IMR-90 (cell line): ENCODE measurements around the gene SLC22A7. TPM values are rescaled to one million over a fixed set of nuclear protein-coding genes. Genes with fewer than 3 reads are reported as not detected.
A peak's percentile ranks its signal among the peaks of the same experiment; 100 is the strongest.

Experiments used
- ATAC-seq: fragments of 200-7000 bp; cut with Tn5 transposase; 2 replicates; pipeline ENCODE4 v1.9.1; 2020; ENCODE audit warnings: low read depth, mild to moderate bottlenecking, moderate library complexity
- BruUV-seq: library from RNA; stranded (reverse); fragments of 400-500 nt; replicated peaks from 2 replicates; lab custom pipeline; 2021; lab: Mats Ljungman, UMichigan
- CTCF ChIA-PET: fragments of 300-600 bp; formaldehyde crosslinking; extraction: SDS; loops from one replicate; lab custom pipeline; 2021; ENCODE audit warnings: antibody characterized with exemption; lab: Yijun Ruan, JAX
- POLR2A ChIA-PET: fragments of 300-600 bp; sonication (Branson Sonifier 250); formaldehyde crosslinking; loops from one replicate; lab custom pipeline; 2022; ENCODE audit warnings: antibody characterized with exemption; ENCODE audit not compliant: unreplicated experiment; lab: Charles Lee
- DNase-seq: peaks from one replicate; pipeline ENCODE4 v3.0.0; 2013
- H2AFZ ChIP-seq: replicated peaks from 2 replicates; pipeline ENCODE3; 2013; ENCODE audit warnings: low read length, mild to moderate bottlenecking; ENCODE audit not compliant: poor library complexity
- H2AK5ac ChIP-seq: 2 replicates; pipeline ENCODE4 v1.6.1; 2013; ENCODE audit warnings: low read depth, low read length, inconsistent platforms
- H2AK9ac ChIP-seq: replicated peaks from 2 replicates; pipeline ENCODE3; 2013; ENCODE audit warnings: mild to moderate bottlenecking, low read depth, low read length, moderate library complexity; ENCODE audit not compliant: poor library complexity
- H2BK120ac ChIP-seq: 2 replicates; pipeline ENCODE4 v1.6.1; 2013; ENCODE audit warnings: low read depth, low read length, inconsistent platforms
- H2BK15ac ChIP-seq: 3 replicates; pipeline ENCODE4 v1.6.1; 2013; ENCODE audit warnings: low read depth, low read length, inconsistent platforms
- H2BK20ac ChIP-seq: 2 replicates; pipeline ENCODE4 v1.6.1; 2013; ENCODE audit warnings: low read depth, mild to moderate bottlenecking, inconsistent platforms, low read length, moderate library complexity
- H2BK5ac ChIP-seq: 2 replicates; pipeline ENCODE4 v1.6.1; 2013; ENCODE audit warnings: mild to moderate bottlenecking, low read depth, low read length, inconsistent platforms; ENCODE audit not compliant: poor library complexity, severe bottlenecking
- H3K14ac ChIP-seq: replicated peaks from 2 replicates; pipeline ENCODE4 v1.6.1; 2013; ENCODE audit warnings: low read depth, low read length, inconsistent platforms
- H3K18ac ChIP-seq: 2 replicates; pipeline ENCODE4 v1.6.1; 2013; ENCODE audit warnings: low read depth, low read length, control low read depth
- H3K23ac ChIP-seq: 2 replicates; pipeline ENCODE4 v1.6.1; 2013; ENCODE audit warnings: low read depth, low read length, inconsistent platforms
- H3K27ac ChIP-seq: 2 replicates; pipeline ENCODE4 v1.5.1; 2013; ENCODE audit warnings: mild to moderate bottlenecking, control low read depth, low read length; ENCODE audit not compliant: insufficient read depth
- H3K27me3 ChIP-seq: 2 replicates; pipeline ENCODE4 v1.6.1; 2013; ENCODE audit warnings: low read length; ENCODE audit not compliant: control insufficient read depth, insufficient read depth
- H3K36me3 ChIP-seq: 2 replicates; pipeline ENCODE4 v1.6.1; 2013; ENCODE audit warnings: low read length, mixed read lengths; ENCODE audit not compliant: control insufficient read depth, insufficient read depth
- H3K4ac ChIP-seq: 2 replicates; pipeline ENCODE4 v1.6.1; 2013; ENCODE audit warnings: low read depth, low read length, inconsistent platforms
- H3K4me1 ChIP-seq: 2 replicates; pipeline ENCODE4 v1.6.1; 2013; ENCODE audit warnings: low read length, mixed read lengths; ENCODE audit not compliant: control insufficient read depth, insufficient read depth
- H3K4me2 ChIP-seq: 2 replicates; pipeline ENCODE4 v1.6.1; 2013; ENCODE audit warnings: low read depth, mild to moderate bottlenecking, control low read depth, low read length, moderate library complexity
- H3K4me3 ChIP-seq: 2 replicates; pipeline ENCODE4 v1.5.1; 2013; ENCODE audit warnings: low read depth, mild to moderate bottlenecking, control low read depth, low read length, moderate library complexity; ENCODE audit not compliant: insufficient read depth
- H3K56ac ChIP-seq: 2 replicates; pipeline ENCODE4 v1.6.1; 2013; ENCODE audit warnings: low read length, inconsistent platforms; ENCODE audit not compliant: insufficient read depth; ENCODE audit errors: extremely low read depth
- H3K79me1 ChIP-seq, 2 experiments: 2 replicates each; pipeline ENCODE4 v1.6.1; 2013; ENCODE audit warnings: low read length in 2 of 2, inconsistent platforms in 1 of 2, low read depth in 1 of 2
- H3K9ac ChIP-seq: 2 replicates; pipeline ENCODE4 v1.6.1; 2013; ENCODE audit warnings: low read depth, low read length, control low read depth
- H3K9me1 ChIP-seq: 2 replicates; pipeline ENCODE4 v1.6.1; 2013; ENCODE audit warnings: low read length, inconsistent platforms; ENCODE audit not compliant: insufficient read depth
- H3K9me3 ChIP-seq: 2 replicates; pipeline ENCODE4 v1.6.1; 2013; ENCODE audit warnings: low read length; ENCODE audit not compliant: control insufficient read depth, insufficient read depth
- H4K20me1 ChIP-seq: 2 replicates; pipeline ENCODE4 v1.6.1; 2013; ENCODE audit warnings: low read length, inconsistent platforms; ENCODE audit not compliant: insufficient read depth
- H4K5ac ChIP-seq: 2 replicates; pipeline ENCODE4 v1.6.1; 2013; ENCODE audit warnings: mild to moderate bottlenecking, low read depth, low read length, control low read depth
- H4K8ac ChIP-seq, 2 experiments: 2 replicates each; pipeline ENCODE4 v1.6.1; 2013; ENCODE audit warnings: low read depth in 2 of 2, low read length in 2 of 2, control low read depth in 1 of 2, inconsistent platforms in 1 of 2
- H4K91ac ChIP-seq: 2 replicates; pipeline ENCODE4 v1.6.1; 2013; ENCODE audit warnings: low read depth, low read length, inconsistent platforms; ENCODE audit not compliant: insufficient read depth
- BHLHE40 ChIP-seq: fragments of 150-350 bp; IDR thresholded peaks from 2 replicates; pipeline ENCODE4 v1.6.1; 2016; ENCODE audit warnings: mild to moderate bottlenecking, low read depth, low read length
- CEBPB ChIP-seq: IDR thresholded peaks from 2 replicates; pipeline ENCODE4 v1.6.1; 2012; ENCODE audit warnings: low read depth, low read length, improper control_type of control experiment
- CHD1 ChIP-seq: IDR thresholded peaks from 2 replicates; pipeline ENCODE4 v1.6.1; 2012; ENCODE audit warnings: low read depth, low read length, improper control_type of control experiment
- CTCF ChIP-seq: conservative IDR thresholded peaks from 2 replicates; pipeline ENCODE4 v1.5.1; 2012; ENCODE audit warnings: mild to moderate bottlenecking, low read depth, low read length, improper control_type of control experiment
- ELK1 ChIP-seq: fragments of 150-350 bp; IDR thresholded peaks from 2 replicates; pipeline ENCODE4 v1.6.1; 2016; ENCODE audit warnings: low read depth, mild to moderate bottlenecking, low read length, moderate library complexity, borderline replicate concordance
- FOS ChIP-seq: fragments of 150-350 bp; IDR thresholded peaks from 2 replicates; pipeline ENCODE4 v1.6.1; 2016; ENCODE audit warnings: low read depth, low read length
- MAFK ChIP-seq: IDR thresholded peaks from 2 replicates; pipeline ENCODE4 v1.6.1; 2012; ENCODE audit warnings: low read depth, low read length, improper control_type of control experiment
- MAZ ChIP-seq: IDR thresholded peaks from 2 replicates; pipeline ENCODE4 v1.6.1; 2012; ENCODE audit warnings: low read depth, mild to moderate bottlenecking, low read length, improper control_type of control experiment, moderate library complexity, borderline replicate concordance
- MXI1 ChIP-seq: IDR thresholded peaks from 2 replicates; pipeline ENCODE4 v1.6.1; 2012; ENCODE audit warnings: low read depth, mild to moderate bottlenecking, low read length, moderate library complexity, borderline replicate concordance
- NFE2L2 ChIP-seq: fragments of 150-350 bp; IDR thresholded peaks from 2 replicates; pipeline ENCODE4 v1.6.1; 2016; ENCODE audit warnings: low read depth, mild to moderate bottlenecking, low read length
- POLR2A ChIP-seq: IDR thresholded peaks from 2 replicates; pipeline ENCODE4 v1.6.1; 2012; ENCODE audit warnings: mild to moderate bottlenecking, low read depth, low read length
- RAD21 ChIP-seq: IDR thresholded peaks from 2 replicates; pipeline ENCODE4 v1.6.1; 2012; ENCODE audit warnings: low read length, improper control_type of control experiment
- RCOR1 ChIP-seq: IDR thresholded peaks from 2 replicates; pipeline ENCODE4 v1.6.1; 2012; ENCODE audit warnings: mild to moderate bottlenecking, low read length, improper control_type of control experiment; ENCODE audit not compliant: insufficient replicate concordance
- RFX5 ChIP-seq: IDR thresholded peaks from 2 replicates; pipeline ENCODE4 v1.8.0; 2012; ENCODE audit warnings: low read depth, mild to moderate bottlenecking, low read length, moderate library complexity
- SMC3 ChIP-seq: fragments of 150-350 bp; IDR thresholded peaks from 2 replicates; pipeline ENCODE4 v1.6.1; 2016; ENCODE audit warnings: low read depth, mild to moderate bottlenecking, antibody characterized with exemption, low read length, moderate library complexity
- USF2 ChIP-seq: fragments of 150-350 bp; IDR thresholded peaks from 2 replicates; pipeline ENCODE4 v1.6.1; 2017; ENCODE audit warnings: mild to moderate bottlenecking, antibody characterized with exemption, low read length, low read depth
- whole genome bisulfite sequencing, 2 experiments: methylation state at CpG; one replicate each; pipeline versions ENCODE4 v1.1.5 to v1.1.7; 2013; ENCODE audit warnings: missing lambda C conversion rate in 2 of 2; ENCODE audit not compliant: insufficient read length in 1 of 2; ENCODE audit errors: extremely low coverage in 2 of 2; 5-methylcytosine and 5-hydroxymethylcytosine counted together
- dilution Hi-C: fragments of 300-500 bp; cut with HindIII; formaldehyde crosslinking; loops from one replicate; pipeline ENCODE4 v1.14.3; 2018; ENCODE audit warnings: low sequenced_read_pairs; ENCODE audit not compliant: unreplicated experiment
- in situ Hi-C: fragments of 300-500 bp; cut with MboI; formaldehyde crosslinking; loops from 3 replicates; pipeline ENCODE4 v1.14.3; 2019; ENCODE audit warnings: low sequenced_read_pairs, inconsistent platforms, mixed read lengths
- intact Hi-C: fragments of 100-400 bp; cut with micrococcal nuclease; formaldehyde crosslinking; loops from 2 replicates; pipeline ENCODE4 v1.10.0; 2022
- polyA plus RNA-seq, 3 experiments: library from polyadenylated mRNA; depleted of rRNA; stranded (reverse); fragments of >200 nt; gene quantifications; 2 replicates each; pipeline ENCODE4 v1.2.3, GENCODE V29; 2012; ENCODE audit warnings: low replicate concordance in 1 of 3
- total RNA-seq: library from RNA; depleted of rRNA; stranded (reverse); fragments of >200 nt; gene quantifications from 2 replicates; pipeline ENCODE4 v1.2.3, GENCODE V29; 2012

The SLC22A7 gene
- total and polyA plus RNA-seq, 2 of the 4 experiments (the other 2 are of a cell fraction), result not detected

GRCh38 chr6:43294536-43294935 is 3.5 kb upstream of the SLC22A7 start:
- Histone ChIP-seq H3K14ac (no peak overlapping the region), H2AFZ (peak overlapping the region; percentile 58)

More at GRCh38 chr6:43294536-43294935, 3.5 kb upstream of the SLC22A7 start:
- dilution Hi-C loops (no loop called here), in situ Hi-C loops (no loop called here), intact Hi-C loops (no loop called here)
- ATAC-seq (no peak), DNase-seq (no peak)
- H4K5ac ChIP-seq, result no peak overlapping the region
- H3K18ac ChIP-seq, result no peak overlapping the region
- H3K27me3 ChIP-seq, result peaks cover 47% of the 10 kb centered on the region
- H3K36me3 ChIP-seq, result no peaks in the 10 kb centered on the region
- no peaks in the 10 kb centered on the region for H3K4me1 ChIP-seq
- H3K9ac ChIP-seq, result no peak overlapping the region
- no peak overlapping the region for H2AK9ac ChIP-seq
- H3K9me3 ChIP-seq, result no peaks in the 10 kb centered on the region
- H3K4me3 ChIP-seq, result no peak overlapping the region
- no peak overlapping the region for H3K56ac ChIP-seq
- H2BK20ac ChIP-seq, result no peak overlapping the region
- H4K8ac ChIP-seq, result no peak overlapping the region
- H2AK5ac ChIP-seq, result 0 out of 2 replicates have a peak overlapping the region, but pooled peaks have one; percentile 39
- no peak for TF ChIP-seq MAFK
- no peak for TF ChIP-seq ELK1
- no peak for TF ChIP-seq CTCF
- no peak for TF ChIP-seq SMC3
- no peak for TF ChIP-seq CEBPB
- TF ChIP-seq MAZ, result no peak
- no peak for TF ChIP-seq MXI1
- TF ChIP-seq USF2, result no peak
- TF ChIP-seq BHLHE40, result no peak
- no peak for TF ChIP-seq FOS
- TF ChIP-seq RAD21, result no peak
- TF ChIP-seq POLR2A, result no peak
- TF ChIP-seq CHD1, result no peak
- TF ChIP-seq RCOR1, result no peak
- TF ChIP-seq RFX5, result no peak
- no peak for TF ChIP-seq NFE2L2
- H2BK5ac ChIP-seq, result peak overlapping the region; percentile 62
- no peak overlapping the region for H3K4me2 ChIP-seq
- ChIA-PET POLR2A (no interaction called here), CTCF (no interaction called here)
- WGBS, 2 experiments, result 43% methylated on average over 3 of the region's 3 CpGs; no CpG with 5 or more reads in 1 of the 2 experiments
- no peak overlapping the region for H2BK120ac ChIP-seq
- no TSS peak for BruUV-seq
- no peak overlapping the region for H3K27ac ChIP-seq
- no peaks in the 10 kb centered on the region for H4K20me1 ChIP-seq
- no peaks in the 10 kb centered on the region for H3K79me1 ChIP-seq
- H2BK15ac ChIP-seq, result no peak overlapping the region
- no peak overlapping the region for H4K91ac ChIP-seq
- no peak overlapping the region for H3K4ac ChIP-seq
- no peaks in the 10 kb centered on the region for H3K9me1 ChIP-seq
- no peak overlapping the region for H3K23ac ChIP-seq
